ENCODE data around the gene APOBEC3C.

DNA sequence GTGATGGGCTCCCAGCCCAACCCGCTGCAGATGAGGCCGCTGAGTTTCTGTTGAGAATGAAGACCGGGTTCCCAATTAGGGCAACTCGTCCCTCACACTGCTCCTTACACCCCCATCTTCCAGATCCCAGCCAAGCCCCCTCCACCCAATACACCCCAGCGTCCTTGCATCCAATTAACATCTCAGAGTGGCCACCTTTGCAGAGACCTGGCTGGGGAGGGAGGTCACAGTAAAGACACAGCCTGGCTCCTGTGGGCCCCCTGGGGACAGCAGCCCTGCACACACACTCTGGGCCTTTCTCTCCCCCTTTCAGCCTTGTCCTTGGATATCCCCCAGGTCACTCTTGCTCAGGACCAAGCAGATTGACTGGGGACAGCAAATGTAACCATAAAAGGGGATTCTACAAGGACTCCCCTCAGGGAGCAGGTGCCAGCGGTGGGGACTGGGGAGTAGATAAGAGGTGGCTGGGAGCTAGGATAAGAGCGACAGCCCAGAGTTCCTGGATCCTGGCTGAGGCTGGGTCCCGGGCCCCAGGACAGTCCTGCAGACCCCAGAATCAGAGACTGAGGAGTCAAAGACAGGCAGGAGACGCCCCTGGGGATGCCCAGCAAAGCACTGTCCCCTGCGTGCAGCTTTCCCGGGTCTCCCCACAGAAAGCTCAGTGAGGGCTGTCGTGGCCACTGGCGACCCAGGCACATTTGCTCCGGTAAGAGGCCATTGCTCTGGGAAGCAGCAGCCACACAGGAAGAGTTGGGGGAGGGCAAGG is 48.3 kb upstream of the APOBEC3C start:
- TF ChIP-seq, protein P1, sequence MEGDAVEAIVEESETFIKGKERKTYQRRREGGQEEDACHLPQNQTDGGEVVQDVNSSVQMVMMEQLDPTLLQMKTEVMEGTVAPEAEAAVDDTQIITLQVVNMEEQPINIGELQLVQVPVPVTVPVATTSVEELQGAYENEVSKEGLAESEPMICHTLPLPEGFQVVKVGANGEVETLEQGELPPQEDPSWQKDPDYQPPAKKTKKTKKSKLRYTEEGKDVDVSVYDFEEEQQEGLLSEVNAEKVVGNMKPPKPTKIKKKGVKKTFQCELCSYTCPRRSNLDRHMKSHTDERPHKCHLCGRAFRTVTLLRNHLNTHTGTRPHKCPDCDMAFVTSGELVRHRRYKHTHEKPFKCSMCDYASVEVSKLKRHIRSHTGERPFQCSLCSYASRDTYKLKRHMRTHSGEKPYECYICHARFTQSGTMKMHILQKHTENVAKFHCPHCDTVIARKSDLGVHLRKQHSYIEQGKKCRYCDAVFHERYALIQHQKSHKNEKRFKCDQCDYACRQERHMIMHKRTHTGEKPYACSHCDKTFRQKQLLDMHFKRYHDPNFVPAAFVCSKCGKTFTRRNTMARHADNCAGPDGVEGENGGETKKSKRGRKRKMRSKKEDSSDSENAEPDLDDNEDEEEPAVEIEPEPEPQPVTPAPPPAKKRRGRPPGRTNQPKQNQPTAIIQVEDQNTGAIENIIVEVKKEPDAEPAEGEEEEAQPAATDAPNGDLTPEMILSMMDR (conservative IDR thresholded peaks at IDR 0.05; ENCODE audit: low read depth, low read length): no peak
- TF ChIP-seq BHLHE40 (IDR thresholded peaks at IDR 0.05; ENCODE audit: low read depth, low read length): no peak
- no peak for TF ChIP-seq NFE2L2 (IDR thresholded peaks at IDR 0.05; ENCODE audit: low read depth, low read length)
- TF ChIP-seq CHD1 (IDR thresholded peaks at IDR 0.05; ENCODE audit: low read depth, low read length): no peak
- no peak for TF ChIP-seq POLR2A (IDR thresholded peaks at IDR 0.05; ENCODE audit: low read depth, low read length)
- TF ChIP-seq SMC3 (IDR thresholded peaks at IDR 0.05; ENCODE audit: low read depth, low read length): no peak
- TF ChIP-seq FOS (IDR thresholded peaks at IDR 0.05; ENCODE audit: low read depth, low read length): no peak
- TF ChIP-seq RCOR1 (IDR thresholded peaks at IDR 0.05; ENCODE audit: insufficient replicate concordance, low read length): no peak
